ENCODE results near the gene UBE2G2.

The UBE2G2 gene

GRCh38 chr21:44765231-44766013, 36.2 kb downstream of the UBE2G2 start:
- Histone ChIP-seq H3K27ac (ENCODE audit: low read depth, low read length) (no peak overlapping the region), H3K9me3 (ENCODE audit: low read length) (no peaks in the 10 kb centered on the region), H3K9ac (ENCODE audit: low read length) (no peak overlapping the region), H3K27me3 (ENCODE audit: control insufficient read depth in 1 of 2, insufficient read depth in 2 of 2, low read length in 2 of 2) (no peaks in the 10 kb centered on the region), H3K4me3 (ENCODE audit: low read depth in 1 of 2, low read length in 2 of 2) (no peak overlapping the region), H3K36me3 (ENCODE audit: insufficient read depth, low read length) (peaks cover 10% of the 10 kb centered on the region), H3K4me1 (ENCODE audit: insufficient read depth, low read length) (peaks cover 7% of the 10 kb centered on the region)

GRCh38 chr21:44764319-44765230, 37.0 kb downstream of the UBE2G2 start:
- no peaks in the 10 kb centered on the region for H3K27me3 ChIP-seq (ENCODE audit: control insufficient read depth in 1 of 2, insufficient read depth in 2 of 2, low read length in 2 of 2)
- H3K4me1 ChIP-seq (ENCODE audit: insufficient read depth, low read length): peaks cover 7% of the 10 kb centered on the region
- no peak overlapping the region for H3K9ac ChIP-seq (ENCODE audit: low read length)
- no peak overlapping the region for H3K4me3 ChIP-seq (ENCODE audit: low read depth in 1 of 2, low read length in 2 of 2)
- no peaks in the 10 kb centered on the region for H3K9me3 ChIP-seq (ENCODE audit: low read length)
- H3K27ac ChIP-seq (ENCODE audit: low read depth, low read length): no peak overlapping the region
- peaks cover 1% of the 10 kb centered on the region for H3K36me3 ChIP-seq (ENCODE audit: insufficient read depth, low read length)

GRCh38 chr21:44763451-44764318, 37.9 kb downstream of the UBE2G2 start:
- no peaks in the 10 kb centered on the region for H3K27me3 ChIP-seq (ENCODE audit: control insufficient read depth in 1 of 2, insufficient read depth in 2 of 2, low read length in 2 of 2)
- no peaks in the 10 kb centered on the region for H3K9me3 ChIP-seq (ENCODE audit: low read length)
- peaks cover 7% of the 10 kb centered on the region for H3K4me1 ChIP-seq (ENCODE audit: insufficient read depth, low read length)
- H3K27ac ChIP-seq (ENCODE audit: low read depth, low read length): no peak overlapping the region
- H3K36me3 ChIP-seq (ENCODE audit: insufficient read depth, low read length): no peaks in the 10 kb centered on the region
- H3K4me3 ChIP-seq (ENCODE audit: low read depth in 1 of 2, low read length in 2 of 2): no peak overlapping the region
- no peak overlapping the region for H3K9ac ChIP-seq (ENCODE audit: low read length)

GRCh38 chr21:44763050-44763378, 38.6 kb downstream of the UBE2G2 start:
- Histone ChIP-seq H3K27ac (ENCODE audit: low read depth, low read length) (no peak overlapping the region), H3K9me3 (ENCODE audit: low read length) (no peaks in the 10 kb centered on the region), H3K27me3 (ENCODE audit: control insufficient read depth in 1 of 2, insufficient read depth in 2 of 2, low read length in 2 of 2) (no peaks in the 10 kb centered on the region), H3K4me3 (ENCODE audit: low read depth in 1 of 2, low read length in 2 of 2) (no peak overlapping the region), H3K4me1 (ENCODE audit: insufficient read depth, low read length) (peaks cover 7% of the 10 kb centered on the region), H3K36me3 (ENCODE audit: insufficient read depth, low read length) (no peaks in the 10 kb centered on the region), H3K9ac (ENCODE audit: low read length) (no peak overlapping the region)

GRCh38 chr21:44762221-44763049, 39.2 kb downstream of the UBE2G2 start:
- Histone ChIP-seq H3K4me3 (ENCODE audit: low read depth in 1 of 2, low read length in 2 of 2) (no peak overlapping the region), H3K4me1 (ENCODE audit: insufficient read depth, low read length) (peaks cover 5% of the 10 kb centered on the region)

GRCh38 chr21:44761747-44762208, 39.8 kb downstream of the UBE2G2 start:
- H3K9ac ChIP-seq (ENCODE audit: low read length): no peak overlapping the region

More at GRCh38 chr21:44762221-44763049, 39.2 kb downstream of the UBE2G2 start:
- no peaks in the 10 kb centered on the region for H3K36me3 ChIP-seq (ENCODE audit: insufficient read depth, low read length)
- no peak overlapping the region for H3K27ac ChIP-seq (ENCODE audit: low read depth, low read length)
- H3K9ac ChIP-seq (ENCODE audit: low read length): no peak overlapping the region
- no peaks in the 10 kb centered on the region for H3K27me3 ChIP-seq (ENCODE audit: control insufficient read depth in 1 of 2, insufficient read depth in 2 of 2, low read length in 2 of 2)
- H3K9me3 ChIP-seq (ENCODE audit: low read length): no peaks in the 10 kb centered on the region

GRCh38 chr21:44761011-44761729, 40.5 kb downstream of the UBE2G2 start:
- no peaks in the 10 kb centered on the region for H3K9me3 ChIP-seq (ENCODE audit: low read length)

More at GRCh38 chr21:44761747-44762208, 39.8 kb downstream of the UBE2G2 start:
- H3K4me1 ChIP-seq (ENCODE audit: insufficient read depth, low read length): no peaks in the 10 kb centered on the region
- no peaks in the 10 kb centered on the region for H3K9me3 ChIP-seq (ENCODE audit: low read length)
- H3K36me3 ChIP-seq (ENCODE audit: insufficient read depth, low read length): no peaks in the 10 kb centered on the region
- no peaks in the 10 kb centered on the region for H3K27me3 ChIP-seq (ENCODE audit: control insufficient read depth in 1 of 2, insufficient read depth in 2 of 2, low read length in 2 of 2)
- no peak overlapping the region for H3K27ac ChIP-seq (ENCODE audit: low read depth, low read length)
- no peak overlapping the region for H3K4me3 ChIP-seq (ENCODE audit: low read depth in 1 of 2, low read length in 2 of 2)

GRCh38 chr21:44760376-44760775, 41.2 kb downstream of the UBE2G2 start:
- H3K27ac ChIP-seq (ENCODE audit: low read depth, low read length): no peak overlapping the region
- H3K4me3 ChIP-seq (ENCODE audit: low read depth in 1 of 2, low read length in 2 of 2): no peak overlapping the region
- no peaks in the 10 kb centered on the region for H3K9me3 ChIP-seq (ENCODE audit: low read length)
- no peaks in the 10 kb centered on the region for H3K27me3 ChIP-seq (ENCODE audit: control insufficient read depth in 1 of 2, insufficient read depth in 2 of 2, low read length in 2 of 2)
- H3K9ac ChIP-seq (ENCODE audit: low read length): no peak overlapping the region
- H3K36me3 ChIP-seq (ENCODE audit: insufficient read depth, low read length): no peaks in the 10 kb centered on the region
- H3K4me1 ChIP-seq (ENCODE audit: insufficient read depth, low read length): no peaks in the 10 kb centered on the region

More at GRCh38 chr21:44761011-44761729, 40.5 kb downstream of the UBE2G2 start:
- H3K9ac ChIP-seq (ENCODE audit: low read length): no peak overlapping the region
- H3K4me3 ChIP-seq (ENCODE audit: low read depth in 1 of 2, low read length in 2 of 2): no peak overlapping the region
- no peaks in the 10 kb centered on the region for H3K4me1 ChIP-seq (ENCODE audit: insufficient read depth, low read length)
- H3K36me3 ChIP-seq (ENCODE audit: insufficient read depth, low read length): no peaks in the 10 kb centered on the region
- no peak overlapping the region for H3K27ac ChIP-seq (ENCODE audit: low read depth, low read length)
- no peaks in the 10 kb centered on the region for H3K27me3 ChIP-seq (ENCODE audit: control insufficient read depth in 1 of 2, insufficient read depth in 2 of 2, low read length in 2 of 2)

GRCh38 chr21:44759628-44760285, 41.9 kb downstream of the UBE2G2 start:
- H3K4me3 ChIP-seq (ENCODE audit: low read depth in 1 of 2, low read length in 2 of 2): no peak overlapping the region

More at GRCh38 chr21:44759628-44760285, 41.9 kb downstream of the UBE2G2 start:
- Histone ChIP-seq H3K27ac (ENCODE audit: low read depth, low read length) (no peak overlapping the region), H3K4me1 (ENCODE audit: insufficient read depth, low read length) (no peaks in the 10 kb centered on the region), H3K9me3 (ENCODE audit: low read length) (no peaks in the 10 kb centered on the region), H3K9ac (ENCODE audit: low read length) (no peak overlapping the region), H3K27me3 (ENCODE audit: control insufficient read depth in 1 of 2, insufficient read depth in 2 of 2, low read length in 2 of 2) (no peaks in the 10 kb centered on the region), H3K36me3 (ENCODE audit: insufficient read depth, low read length) (no peaks in the 10 kb centered on the region)

All from muscle layer of colon (tissue), 2 donors.